IMR-90 (cell line): ENCODE measurements around the gene BTG2. TPM values are rescaled to one million over a fixed set of nuclear protein-coding genes. Genes with fewer than 3 reads are reported as not detected.

ENCODE experiments used
- ATAC-seq: fragments of 200-7000 bp; cut with Tn5 transposase; 2 replicates; pipeline ENCODE4 v1.9.1; 2020; ENCODE audit warnings: low read depth, mild to moderate bottlenecking, moderate library complexity
- BruUV-seq: library from RNA; stranded (reverse); fragments of 400-500 nt; replicated peaks from 2 replicates; lab custom pipeline; 2021; lab: Mats Ljungman, UMichigan
- CTCF ChIA-PET: fragments of 300-600 bp; formaldehyde crosslinking; extraction: SDS; loops from one replicate; lab custom pipeline; 2021; ENCODE audit warnings: antibody characterized with exemption; lab: Yijun Ruan, JAX
- POLR2A ChIA-PET: fragments of 300-600 bp; sonication (Branson Sonifier 250); formaldehyde crosslinking; loops from one replicate; lab custom pipeline; 2022; ENCODE audit warnings: antibody characterized with exemption; ENCODE audit not compliant: unreplicated experiment; lab: Charles Lee
- DNase-seq: peaks from one replicate; pipeline ENCODE4 v3.0.0; 2013
- H2AFZ ChIP-seq: replicated peaks from 2 replicates; pipeline ENCODE3; 2013; ENCODE audit warnings: low read length, mild to moderate bottlenecking; ENCODE audit not compliant: poor library complexity
- H2AK5ac ChIP-seq: 2 replicates; pipeline ENCODE4 v1.6.1; 2013; ENCODE audit warnings: low read depth, low read length, inconsistent platforms
- H2AK9ac ChIP-seq: replicated peaks from 2 replicates; pipeline ENCODE3; 2013; ENCODE audit warnings: mild to moderate bottlenecking, low read depth, low read length, moderate library complexity; ENCODE audit not compliant: poor library complexity
- H2BK120ac ChIP-seq: 2 replicates; pipeline ENCODE4 v1.6.1; 2013; ENCODE audit warnings: low read depth, low read length, inconsistent platforms
- H2BK15ac ChIP-seq: 3 replicates; pipeline ENCODE4 v1.6.1; 2013; ENCODE audit warnings: low read depth, low read length, inconsistent platforms
- H2BK20ac ChIP-seq: 2 replicates; pipeline ENCODE4 v1.6.1; 2013; ENCODE audit warnings: low read depth, mild to moderate bottlenecking, inconsistent platforms, low read length, moderate library complexity
- H2BK5ac ChIP-seq: 2 replicates; pipeline ENCODE4 v1.6.1; 2013; ENCODE audit warnings: mild to moderate bottlenecking, low read depth, low read length, inconsistent platforms; ENCODE audit not compliant: poor library complexity, severe bottlenecking
- H3K14ac ChIP-seq: replicated peaks from 2 replicates; pipeline ENCODE4 v1.6.1; 2013; ENCODE audit warnings: low read depth, low read length, inconsistent platforms
- H3K18ac ChIP-seq: 2 replicates; pipeline ENCODE4 v1.6.1; 2013; ENCODE audit warnings: low read depth, low read length, control low read depth
- H3K23ac ChIP-seq: 2 replicates; pipeline ENCODE4 v1.6.1; 2013; ENCODE audit warnings: low read depth, low read length, inconsistent platforms
- H3K27ac ChIP-seq: 2 replicates; pipeline ENCODE4 v1.5.1; 2013; ENCODE audit warnings: mild to moderate bottlenecking, control low read depth, low read length; ENCODE audit not compliant: insufficient read depth
- H3K27me3 ChIP-seq: 2 replicates; pipeline ENCODE4 v1.6.1; 2013; ENCODE audit warnings: low read length; ENCODE audit not compliant: control insufficient read depth, insufficient read depth
- H3K36me3 ChIP-seq: 2 replicates; pipeline ENCODE4 v1.6.1; 2013; ENCODE audit warnings: low read length, mixed read lengths; ENCODE audit not compliant: control insufficient read depth, insufficient read depth
- H3K4ac ChIP-seq: 2 replicates; pipeline ENCODE4 v1.6.1; 2013; ENCODE audit warnings: low read depth, low read length, inconsistent platforms
- H3K4me1 ChIP-seq: 2 replicates; pipeline ENCODE4 v1.6.1; 2013; ENCODE audit warnings: low read length, mixed read lengths; ENCODE audit not compliant: control insufficient read depth, insufficient read depth
- H3K4me2 ChIP-seq: 2 replicates; pipeline ENCODE4 v1.6.1; 2013; ENCODE audit warnings: low read depth, mild to moderate bottlenecking, control low read depth, low read length, moderate library complexity
- H3K4me3 ChIP-seq: 2 replicates; pipeline ENCODE4 v1.5.1; 2013; ENCODE audit warnings: low read depth, mild to moderate bottlenecking, control low read depth, low read length, moderate library complexity; ENCODE audit not compliant: insufficient read depth
- H3K56ac ChIP-seq: 2 replicates; pipeline ENCODE4 v1.6.1; 2013; ENCODE audit warnings: low read length, inconsistent platforms; ENCODE audit not compliant: insufficient read depth; ENCODE audit errors: extremely low read depth
- H3K79me1 ChIP-seq, 2 experiments: 2 replicates each; pipeline ENCODE4 v1.6.1; 2013; ENCODE audit warnings: low read length in 2 of 2, inconsistent platforms in 1 of 2, low read depth in 1 of 2
- H3K9ac ChIP-seq: 2 replicates; pipeline ENCODE4 v1.6.1; 2013; ENCODE audit warnings: low read depth, low read length, control low read depth
- H3K9me1 ChIP-seq: 2 replicates; pipeline ENCODE4 v1.6.1; 2013; ENCODE audit warnings: low read length, inconsistent platforms; ENCODE audit not compliant: insufficient read depth
- H3K9me3 ChIP-seq: 2 replicates; pipeline ENCODE4 v1.6.1; 2013; ENCODE audit warnings: low read length; ENCODE audit not compliant: control insufficient read depth, insufficient read depth
- H4K20me1 ChIP-seq: 2 replicates; pipeline ENCODE4 v1.6.1; 2013; ENCODE audit warnings: low read length, inconsistent platforms; ENCODE audit not compliant: insufficient read depth
- H4K5ac ChIP-seq: 2 replicates; pipeline ENCODE4 v1.6.1; 2013; ENCODE audit warnings: mild to moderate bottlenecking, low read depth, low read length, control low read depth
- H4K8ac ChIP-seq, 2 experiments: 2 replicates each; pipeline ENCODE4 v1.6.1; 2013; ENCODE audit warnings: low read depth in 2 of 2, low read length in 2 of 2, control low read depth in 1 of 2, inconsistent platforms in 1 of 2
- H4K91ac ChIP-seq: 2 replicates; pipeline ENCODE4 v1.6.1; 2013; ENCODE audit warnings: low read depth, low read length, inconsistent platforms; ENCODE audit not compliant: insufficient read depth
- BHLHE40 ChIP-seq: fragments of 150-350 bp; IDR thresholded peaks from 2 replicates; pipeline ENCODE4 v1.6.1; 2016; ENCODE audit warnings: mild to moderate bottlenecking, low read depth, low read length
- CEBPB ChIP-seq: IDR thresholded peaks from 2 replicates; pipeline ENCODE4 v1.6.1; 2012; ENCODE audit warnings: low read depth, low read length, improper control_type of control experiment
- CHD1 ChIP-seq: IDR thresholded peaks from 2 replicates; pipeline ENCODE4 v1.6.1; 2012; ENCODE audit warnings: low read depth, low read length, improper control_type of control experiment
- MAFK ChIP-seq: IDR thresholded peaks from 2 replicates; pipeline ENCODE4 v1.6.1; 2012; ENCODE audit warnings: low read depth, low read length, improper control_type of control experiment
- MAZ ChIP-seq: IDR thresholded peaks from 2 replicates; pipeline ENCODE4 v1.6.1; 2012; ENCODE audit warnings: low read depth, mild to moderate bottlenecking, low read length, improper control_type of control experiment, moderate library complexity, borderline replicate concordance
- MXI1 ChIP-seq: IDR thresholded peaks from 2 replicates; pipeline ENCODE4 v1.6.1; 2012; ENCODE audit warnings: low read depth, mild to moderate bottlenecking, low read length, moderate library complexity, borderline replicate concordance
- NFE2L2 ChIP-seq: fragments of 150-350 bp; IDR thresholded peaks from 2 replicates; pipeline ENCODE4 v1.6.1; 2016; ENCODE audit warnings: low read depth, mild to moderate bottlenecking, low read length
- POLR2A ChIP-seq: IDR thresholded peaks from 2 replicates; pipeline ENCODE4 v1.6.1; 2012; ENCODE audit warnings: mild to moderate bottlenecking, low read depth, low read length
- RAD21 ChIP-seq: IDR thresholded peaks from 2 replicates; pipeline ENCODE4 v1.6.1; 2012; ENCODE audit warnings: low read length, improper control_type of control experiment
- RCOR1 ChIP-seq: IDR thresholded peaks from 2 replicates; pipeline ENCODE4 v1.6.1; 2012; ENCODE audit warnings: mild to moderate bottlenecking, low read length, improper control_type of control experiment; ENCODE audit not compliant: insufficient replicate concordance
- RFX5 ChIP-seq: IDR thresholded peaks from 2 replicates; pipeline ENCODE4 v1.8.0; 2012; ENCODE audit warnings: low read depth, mild to moderate bottlenecking, low read length, moderate library complexity
- SMC3 ChIP-seq: fragments of 150-350 bp; IDR thresholded peaks from 2 replicates; pipeline ENCODE4 v1.6.1; 2016; ENCODE audit warnings: low read depth, mild to moderate bottlenecking, antibody characterized with exemption, low read length, moderate library complexity
- USF2 ChIP-seq: fragments of 150-350 bp; IDR thresholded peaks from 2 replicates; pipeline ENCODE4 v1.6.1; 2017; ENCODE audit warnings: mild to moderate bottlenecking, antibody characterized with exemption, low read length, low read depth
- WGBS, 2 experiments: methylation state at CpG; one replicate each; pipeline versions ENCODE4 v1.1.5 to v1.1.7; 2013; ENCODE audit warnings: missing lambda C conversion rate in 2 of 2; ENCODE audit not compliant: insufficient read length in 1 of 2; ENCODE audit errors: extremely low coverage in 2 of 2; 5-methylcytosine and 5-hydroxymethylcytosine counted together
- dilution Hi-C: fragments of 300-500 bp; cut with HindIII; formaldehyde crosslinking; loops from one replicate; pipeline ENCODE4 v1.14.3; 2018; ENCODE audit warnings: low sequenced_read_pairs; ENCODE audit not compliant: unreplicated experiment
- in situ Hi-C: fragments of 300-500 bp; cut with MboI; formaldehyde crosslinking; loops from 3 replicates; pipeline ENCODE4 v1.14.3; 2019; ENCODE audit warnings: low sequenced_read_pairs, inconsistent platforms, mixed read lengths
- intact Hi-C: fragments of 100-400 bp; cut with micrococcal nuclease; formaldehyde crosslinking; loops from 2 replicates; pipeline ENCODE4 v1.10.0; 2022
- polyA plus RNA-seq, 3 experiments: library from polyadenylated mRNA; depleted of rRNA; stranded (reverse); fragments of >200 nt; gene quantifications; 2 replicates each; pipeline ENCODE4 v1.2.3, GENCODE V29; 2012; ENCODE audit warnings: low replicate concordance in 1 of 3
- total RNA-seq: library from RNA; depleted of rRNA; stranded (reverse); fragments of >200 nt; gene quantifications from 2 replicates; pipeline ENCODE4 v1.2.3, GENCODE V29; 2012
- TF ChIP-seq, protein P1 (sequence below): fragments of 150-350 bp; IDR thresholded peaks from 2 replicates; pipeline ENCODE4 v1.6.1; 2016; ENCODE audit warnings: low read depth, mild to moderate bottlenecking, low read length, moderate library complexity, borderline replicate concordance
- TF ChIP-seq, protein P2 (sequence below): conservative IDR thresholded peaks from 2 replicates; pipeline ENCODE4 v1.5.1; 2012; ENCODE audit warnings: mild to moderate bottlenecking, low read depth, low read length, improper control_type of control experiment

Gene BTG2
- total and polyA plus RNA-seq, 2 of the 4 experiments (the other 2 are of a cell fraction): 8.4 to 18.8 TPM

- no peak overlapping the region for H4K5ac ChIP-seq
- no peak overlapping the region for H2BK120ac ChIP-seq
- no peak overlapping the region for H3K23ac ChIP-seq
- no peak overlapping the region for H2BK5ac ChIP-seq
- no peak overlapping the region for H3K18ac ChIP-seq
- H3K27ac ChIP-seq: no peak overlapping the region
- H3K9ac ChIP-seq: no peak overlapping the region
- intact Hi-C loops (no loop called here), in situ Hi-C loops (loop anchor here (10.0 kb wide), 1 partner anchor 355 kb away; no protein-coding TSS in a partner anchor), dilution Hi-C loops (no loop called here)
- ChIA-PET CTCF (interaction anchor here (1.7 kb wide), 1 partner anchor 82 kb away, joined by 6 read pairs; no protein-coding TSS in a partner anchor), POLR2A (no interaction called here)
- H3K4ac ChIP-seq: no peak overlapping the region
- 80% methylated on average over 1 of the region's 4 CpGs; no CpG with 5 or more reads in 1 of the 2 experiments for WGBS, 2 experiments
- no peaks in the 10 kb centered on the region for H3K36me3 ChIP-seq
- ATAC-seq (no peak), DNase-seq (no peak)
- no peak overlapping the region for H2AK5ac ChIP-seq
- H3K79me1 ChIP-seq: no peaks in the 10 kb centered on the region
- H4K20me1 ChIP-seq: no peaks in the 10 kb centered on the region
- no peak overlapping the region for H4K91ac ChIP-seq
- H3K4me3 ChIP-seq: no peak overlapping the region
- H2AK9ac ChIP-seq: no peak overlapping the region
- H3K56ac ChIP-seq: no peak overlapping the region
- no peaks in the 10 kb centered on the region for H3K9me3 ChIP-seq
- H2BK20ac ChIP-seq: no peak overlapping the region
- peaks cover 17% of the 10 kb centered on the region for H3K9me1 ChIP-seq
- peaks cover 6% of the 10 kb centered on the region for H3K4me1 ChIP-seq
- no peak overlapping the region for H2BK15ac ChIP-seq
- BruUV-seq: no TSS peak
- no peak overlapping the region for H2AFZ ChIP-seq
- H3K27me3 ChIP-seq: peaks cover 33% of the 10 kb centered on the region
- H3K14ac ChIP-seq: no peak overlapping the region; the same call in 1 of the 2 replicates
- no peak overlapping the region; a peak in 1 of 4 replicates for H4K8ac ChIP-seq
- no peak overlapping the region for H3K4me2 ChIP-seq
- no peak for TF ChIP-seq RAD21
- TF ChIP-seq USF2: no peak
- TF ChIP-seq, protein P1, sequence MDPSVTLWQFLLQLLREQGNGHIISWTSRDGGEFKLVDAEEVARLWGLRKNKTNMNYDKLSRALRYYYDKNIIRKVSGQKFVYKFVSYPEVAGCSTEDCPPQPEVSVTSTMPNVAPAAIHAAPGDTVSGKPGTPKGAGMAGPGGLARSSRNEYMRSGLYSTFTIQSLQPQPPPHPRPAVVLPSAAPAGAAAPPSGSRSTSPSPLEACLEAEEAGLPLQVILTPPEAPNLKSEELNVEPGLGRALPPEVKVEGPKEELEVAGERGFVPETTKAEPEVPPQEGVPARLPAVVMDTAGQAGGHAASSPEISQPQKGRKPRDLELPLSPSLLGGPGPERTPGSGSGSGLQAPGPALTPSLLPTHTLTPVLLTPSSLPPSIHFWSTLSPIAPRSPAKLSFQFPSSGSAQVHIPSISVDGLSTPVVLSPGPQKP: no peak
- no peak for TF ChIP-seq SMC3
- no peak for TF ChIP-seq MXI1
- no peak for TF ChIP-seq CHD1
- TF ChIP-seq, protein P2, sequence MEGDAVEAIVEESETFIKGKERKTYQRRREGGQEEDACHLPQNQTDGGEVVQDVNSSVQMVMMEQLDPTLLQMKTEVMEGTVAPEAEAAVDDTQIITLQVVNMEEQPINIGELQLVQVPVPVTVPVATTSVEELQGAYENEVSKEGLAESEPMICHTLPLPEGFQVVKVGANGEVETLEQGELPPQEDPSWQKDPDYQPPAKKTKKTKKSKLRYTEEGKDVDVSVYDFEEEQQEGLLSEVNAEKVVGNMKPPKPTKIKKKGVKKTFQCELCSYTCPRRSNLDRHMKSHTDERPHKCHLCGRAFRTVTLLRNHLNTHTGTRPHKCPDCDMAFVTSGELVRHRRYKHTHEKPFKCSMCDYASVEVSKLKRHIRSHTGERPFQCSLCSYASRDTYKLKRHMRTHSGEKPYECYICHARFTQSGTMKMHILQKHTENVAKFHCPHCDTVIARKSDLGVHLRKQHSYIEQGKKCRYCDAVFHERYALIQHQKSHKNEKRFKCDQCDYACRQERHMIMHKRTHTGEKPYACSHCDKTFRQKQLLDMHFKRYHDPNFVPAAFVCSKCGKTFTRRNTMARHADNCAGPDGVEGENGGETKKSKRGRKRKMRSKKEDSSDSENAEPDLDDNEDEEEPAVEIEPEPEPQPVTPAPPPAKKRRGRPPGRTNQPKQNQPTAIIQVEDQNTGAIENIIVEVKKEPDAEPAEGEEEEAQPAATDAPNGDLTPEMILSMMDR: no peak
- no peak for TF ChIP-seq CEBPB
- no peak for TF ChIP-seq MAZ
- no peak for TF ChIP-seq MAFK
- no peak for TF ChIP-seq POLR2A
- no peak for TF ChIP-seq RFX5
- TF ChIP-seq BHLHE40: no peak
- TF ChIP-seq NFE2L2: no peak
- TF ChIP-seq RCOR1: no peak
These were observed 44.6 kb downstream of the BTG2 start for GRCh38 chr1:203349773-203350524.
